Loucy (cell line): ENCODE measurements around the gene DDX25.

ENCODE experiments used
- H2AFZ ChIP-seq: fragments of 200-600 bp; sonication (generic); 2 replicates; pipeline ENCODE4 v1.6.0; 2016; ENCODE audit warnings: antibody characterized with exemption, mild to moderate bottlenecking, low read length, moderate library complexity
- H3F3A ChIP-seq: fragments of 200-600 bp; 2 replicates; pipeline ENCODE4 v1.6.0; 2016; ENCODE audit warnings: antibody characterized with exemption, low read depth, mild to moderate bottlenecking
- H3K27me3 ChIP-seq: fragments of 200-600 bp; sonication (generic); 2 replicates; pipeline ENCODE4 v1.6.1; 2014; ENCODE audit warnings: low read length, mild to moderate bottlenecking; ENCODE audit not compliant: insufficient read depth, poor library complexity, severe bottlenecking
- H3K36me3 ChIP-seq: fragments of 200-600 bp; sonication (generic); 2 replicates; pipeline ENCODE4 v1.6.1; 2016; ENCODE audit warnings: low read length; ENCODE audit not compliant: insufficient read depth
- H3K4me1 ChIP-seq: fragments of 200-600 bp; sonication (generic); 2 replicates; pipeline ENCODE4 v1.5.1; 2014; ENCODE audit warnings: low read length, mild to moderate bottlenecking; ENCODE audit not compliant: insufficient read depth, poor library complexity, severe bottlenecking
- H3K4me2 ChIP-seq: fragments of 200-600 bp; sonication (generic); 2 replicates; pipeline ENCODE4 v1.6.0; 2014; ENCODE audit warnings: antibody characterized with exemption, low read length, low read depth, mild to moderate bottlenecking; ENCODE audit not compliant: poor library complexity, severe bottlenecking
- H3K4me3 ChIP-seq: fragments of 200-600 bp; sonication (generic); 2 replicates; pipeline ENCODE4 v1.5.1; 2014; ENCODE audit warnings: low read length, mild to moderate bottlenecking, mixed read lengths; ENCODE audit not compliant: poor library complexity, severe bottlenecking
- H3K79me2 ChIP-seq: fragments of 200-600 bp; sonication (generic); 2 replicates; pipeline ENCODE4 v1.6.1; 2014; ENCODE audit warnings: low read length; ENCODE audit not compliant: insufficient read depth
- H3K9ac ChIP-seq: fragments of 200-600 bp; sonication (generic); 2 replicates; pipeline ENCODE4 v1.6.0; 2014; ENCODE audit warnings: mild to moderate bottlenecking, low read depth, low read length, moderate library complexity; ENCODE audit not compliant: poor library complexity, severe bottlenecking
- H3K9me2 ChIP-seq: fragments of 200-600 bp; sonication (generic); replicated peaks from 2 replicates; pipeline ENCODE4 v1.6.1; 2016; ENCODE audit warnings: low read depth, low read length, mixed read lengths
- H3K9me3 ChIP-seq: fragments of 200-600 bp; sonication (generic); 2 replicates; pipeline ENCODE4 v1.6.1; 2014; ENCODE audit warnings: mild to moderate bottlenecking, antibody characterized with exemption, low read length, low read depth; ENCODE audit not compliant: insufficient read depth
- H4K20me1 ChIP-seq: fragments of 200-600 bp; sonication (generic); 2 replicates; pipeline ENCODE4 v1.6.0; 2014; ENCODE audit warnings: antibody characterized with exemption, low read length, mild to moderate bottlenecking; ENCODE audit not compliant: insufficient read depth, poor library complexity, severe bottlenecking
- CTCF ChIP-seq: fragments of 200-600 bp; sonication (generic); conservative IDR thresholded peaks from 2 replicates; pipeline ENCODE4 v1.5.1; 2014; ENCODE audit warnings: mild to moderate bottlenecking, antibody characterized with exemption, low read length
- EZH2phosphoT487 ChIP-seq: fragments of 200-600 bp; IDR thresholded peaks from 2 replicates; pipeline ENCODE4 v1.6.1; 2018; ENCODE audit warnings: antibody characterized with exemption, mild to moderate bottlenecking, moderate library complexity, borderline replicate concordance

The DDX25 gene

DNA sequence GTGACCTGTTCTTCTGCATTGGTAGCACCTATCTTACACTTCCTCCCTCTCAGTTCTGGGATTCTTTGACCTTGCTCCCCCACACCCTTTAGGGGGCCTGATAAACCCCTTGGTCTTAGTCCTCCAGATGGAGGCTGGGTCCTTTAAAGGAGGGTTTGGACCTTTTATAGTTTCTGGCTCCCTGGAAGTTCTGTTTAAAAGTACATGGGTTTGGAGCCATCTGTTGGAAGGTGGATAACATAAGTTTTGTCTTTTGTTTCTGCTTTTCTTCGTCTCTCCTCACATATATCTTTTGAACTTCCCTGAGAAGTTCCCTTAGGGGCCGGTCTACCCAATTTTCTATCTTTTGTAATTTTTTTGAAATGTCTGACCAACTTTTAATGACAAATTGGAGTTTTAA is 34.8 kb upstream of the DDX25 start:
- Histone ChIP-seq H3K4me2 (no peak overlapping the region), H3K27me3 (no peaks in the 10 kb centered on the region), H3K4me1 (no peaks in the 10 kb centered on the region), H3K79me2 (no peaks in the 10 kb centered on the region), H4K20me1 (no peaks in the 10 kb centered on the region), H3K4me3 (no peak overlapping the region), H3K9ac (no peak overlapping the region), H3F3A (no peaks in the 10 kb centered on the region), H3K9me3 (no peaks in the 10 kb centered on the region), H3K9me2 (no peaks in the 10 kb centered on the region), H2AFZ (no peak overlapping the region), H3K36me3 (no peaks in the 10 kb centered on the region)
- TF ChIP-seq EZH2phosphoT487 (no peak), CTCF (0 out of 2 replicates have a peak, but pooled peaks have one; percentile 20)

DNA sequence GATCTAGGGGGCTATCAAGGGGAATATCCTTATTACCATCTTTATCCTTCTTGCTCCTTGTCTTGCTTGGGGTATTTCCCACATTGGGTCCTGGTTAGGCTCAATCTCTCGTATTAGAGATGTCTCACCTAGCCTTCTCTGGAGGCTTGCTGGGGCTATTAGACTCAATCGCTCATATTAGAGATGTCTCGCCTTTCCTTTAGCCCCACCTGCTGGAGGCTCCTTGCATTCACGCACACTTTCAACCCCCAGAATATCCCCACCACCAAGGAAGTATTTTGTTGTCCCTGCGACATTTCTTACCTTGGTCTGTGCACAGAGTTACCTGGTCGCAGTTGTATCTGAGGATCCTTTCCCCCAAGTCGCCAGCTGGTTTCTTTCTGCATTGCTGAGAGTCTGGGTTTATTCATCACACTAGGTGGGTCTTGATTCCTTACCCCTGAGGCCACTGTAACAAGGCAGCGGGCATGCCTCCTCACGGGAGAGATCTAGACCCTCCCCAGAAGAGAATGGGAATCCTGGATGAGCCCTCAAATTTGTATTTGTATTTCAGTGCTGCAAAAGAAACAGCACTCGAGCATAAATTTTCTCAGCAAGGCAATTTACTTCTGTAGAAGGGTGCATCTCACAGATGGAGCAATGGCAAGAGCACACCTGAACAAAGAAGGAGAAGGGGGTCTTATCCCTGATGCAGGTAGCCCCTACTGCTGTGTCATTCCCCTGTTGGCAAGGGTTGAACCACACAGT is 32.7 kb upstream of the DDX25 start:
- Histone ChIP-seq H3K4me1 (no peaks in the 10 kb centered on the region), H4K20me1 (no peaks in the 10 kb centered on the region), H3F3A (no peaks in the 10 kb centered on the region), H3K36me3 (no peaks in the 10 kb centered on the region), H2AFZ (no peak overlapping the region), H3K79me2 (no peaks in the 10 kb centered on the region), H3K9me3 (no peaks in the 10 kb centered on the region), H3K9me2 (no peaks in the 10 kb centered on the region), H3K4me2 (no peak overlapping the region), H3K27me3 (no peaks in the 10 kb centered on the region), H3K4me3 (no peak overlapping the region), H3K9ac (no peak overlapping the region)
- TF ChIP-seq CTCF (peak; percentile 82), EZH2phosphoT487 (no peak)

DNA sequence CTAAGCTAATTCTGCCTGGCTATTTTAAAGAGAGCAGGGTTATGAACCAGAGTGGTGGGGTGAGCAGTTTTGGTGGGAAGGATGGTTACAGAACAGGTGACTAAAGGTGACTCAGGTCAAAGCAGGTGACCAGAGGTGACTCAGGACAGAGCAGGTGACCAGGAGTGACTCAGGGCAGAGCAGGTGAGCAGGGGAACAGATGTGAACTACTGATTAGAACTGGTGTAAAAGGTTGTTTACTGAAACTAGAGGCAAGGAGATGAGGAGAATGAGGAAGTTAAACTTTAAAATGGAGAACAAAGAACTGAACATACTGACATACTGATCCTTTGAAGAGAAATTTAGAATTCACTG is 32.2 kb upstream of the DDX25 start:
- TF ChIP-seq CTCF (no peak), EZH2phosphoT487 (no peak)
- Histone ChIP-seq H4K20me1 (no peaks in the 10 kb centered on the region), H3K9ac (no peak overlapping the region), H2AFZ (no peak overlapping the region), H3K4me1 (no peaks in the 10 kb centered on the region), H3K79me2 (no peaks in the 10 kb centered on the region), H3K36me3 (no peaks in the 10 kb centered on the region), H3K27me3 (no peaks in the 10 kb centered on the region), H3K9me2 (no peaks in the 10 kb centered on the region), H3K4me2 (no peak overlapping the region), H3K4me3 (no peak overlapping the region), H3F3A (no peaks in the 10 kb centered on the region), H3K9me3 (no peaks in the 10 kb centered on the region)
